Stimulated activated CD4-positive, alpha-beta T cell treated with anti-CD3 and anti-CD28 coated beads, TNF-alpha, amount 100 ng/mL, for 24 hours (primary cell): ENCODE measurements around the gene RHOBTB1.
A peak's percentile ranks its signal among the peaks of the same experiment; 100 is the strongest.

ENCODE experiments used
- DNase-seq, 3 experiments: peaks; one replicate each; pipeline ENCODE4 v3.0.0-alpha.2; 2020; ENCODE audit warnings: low read depth in 3 of 3

RHOBTB1 gene

DNA sequence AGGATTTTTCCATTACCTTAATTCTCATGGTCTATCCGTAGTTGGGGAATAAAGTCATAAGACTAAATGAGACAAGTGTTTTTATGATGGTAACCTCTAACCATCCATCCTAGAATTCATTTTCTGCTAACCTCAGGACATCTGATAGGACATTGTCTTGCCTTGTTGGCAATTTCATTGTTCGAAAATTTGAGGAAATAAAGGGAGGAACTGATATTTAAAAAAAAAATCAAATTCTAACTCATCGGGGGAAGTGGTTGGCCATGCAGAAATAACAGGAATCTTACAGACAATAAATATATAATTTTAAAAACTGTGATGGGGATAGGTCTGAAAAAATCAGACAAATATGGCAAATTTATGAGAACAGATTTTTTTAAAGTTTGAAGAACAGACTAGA, 21.7 kb upstream of the RHOBTB1 start:
- DNase-seq = no peak

DNA sequence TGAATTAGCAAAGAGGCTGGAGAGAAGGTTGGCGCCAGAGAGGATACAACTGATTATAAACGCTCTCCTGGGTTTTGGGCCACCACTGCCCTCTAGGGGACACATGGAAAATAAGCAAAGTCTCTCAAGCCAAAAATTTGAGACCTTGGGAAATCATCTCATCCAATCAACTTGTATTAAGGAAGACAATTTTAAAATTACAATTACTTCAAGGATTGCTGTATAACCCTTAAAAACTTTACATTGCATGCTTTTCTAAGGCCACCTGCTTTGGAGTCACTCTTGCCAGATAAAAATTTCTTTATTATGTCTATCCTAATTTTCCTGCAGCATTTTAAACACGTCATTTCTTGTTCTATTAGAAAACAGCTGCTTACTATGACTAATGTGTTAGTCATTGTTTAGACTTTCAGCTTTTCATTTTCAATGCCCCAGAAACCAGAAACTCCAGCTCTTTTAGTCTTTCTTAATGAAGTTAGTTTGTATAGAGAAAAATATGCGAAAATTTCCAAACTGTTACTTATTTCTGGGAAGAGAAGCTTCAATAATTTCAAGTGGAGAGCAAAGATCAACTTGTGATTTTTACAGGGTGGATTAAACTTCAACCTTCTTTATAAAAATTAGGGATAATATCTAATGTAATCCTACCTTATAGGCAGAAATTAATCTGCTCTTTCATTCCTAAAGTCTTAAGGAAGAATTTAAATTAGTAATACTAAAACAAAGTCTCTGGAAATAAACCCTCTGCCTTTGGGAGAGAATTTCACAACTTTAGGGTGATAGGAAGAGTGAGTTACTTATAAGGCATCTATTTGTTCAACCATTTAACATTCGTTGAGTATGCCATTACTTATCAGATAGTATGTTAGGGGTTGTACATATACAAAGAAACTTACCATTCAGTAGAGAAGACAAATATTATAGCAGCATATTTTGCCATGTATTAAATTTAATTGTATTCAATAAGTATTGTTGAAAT, 20.6 kb upstream of the RHOBTB1 start:
- DNase-seq = peak in 2 of 3 experiments; percentile 15 to 35

DNA sequence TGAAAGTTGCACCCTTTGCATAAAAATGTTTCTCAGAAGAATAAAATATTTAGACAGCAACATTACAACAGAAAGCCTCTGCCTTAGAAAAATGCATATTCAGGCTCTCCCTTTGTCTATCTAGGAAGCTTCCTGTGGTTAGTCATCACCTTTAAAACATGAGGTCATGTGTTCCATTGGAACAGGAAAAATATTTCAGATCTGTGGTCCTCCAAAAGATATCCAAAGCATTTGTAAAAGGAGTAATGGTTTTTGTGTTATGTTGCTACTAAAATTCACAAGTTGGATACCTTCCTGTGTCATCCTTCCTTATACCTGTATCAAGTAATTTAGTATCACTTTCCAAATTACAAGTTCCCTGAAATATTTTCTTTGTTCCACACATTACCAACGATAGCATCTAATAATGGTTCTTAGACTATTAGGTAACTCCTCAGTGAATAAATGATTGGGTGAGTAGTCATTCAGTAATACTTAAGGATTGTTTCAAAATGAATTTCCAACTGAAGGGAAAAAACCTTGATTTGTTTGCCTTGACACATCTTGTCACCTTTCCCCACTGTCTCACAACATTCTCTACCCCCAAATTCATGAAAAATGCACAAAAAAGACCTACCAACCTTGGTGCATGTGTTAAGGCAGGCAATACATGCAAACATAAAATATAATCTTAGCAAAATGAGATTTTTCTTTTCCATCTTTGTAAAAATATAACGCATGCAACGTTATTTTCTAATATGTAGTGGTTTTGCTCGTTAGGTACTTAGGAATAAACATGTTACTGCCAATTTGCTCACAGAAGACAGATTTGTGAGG, 19.7 kb upstream of the RHOBTB1 start:
- DNase-seq = no peak

DNA sequence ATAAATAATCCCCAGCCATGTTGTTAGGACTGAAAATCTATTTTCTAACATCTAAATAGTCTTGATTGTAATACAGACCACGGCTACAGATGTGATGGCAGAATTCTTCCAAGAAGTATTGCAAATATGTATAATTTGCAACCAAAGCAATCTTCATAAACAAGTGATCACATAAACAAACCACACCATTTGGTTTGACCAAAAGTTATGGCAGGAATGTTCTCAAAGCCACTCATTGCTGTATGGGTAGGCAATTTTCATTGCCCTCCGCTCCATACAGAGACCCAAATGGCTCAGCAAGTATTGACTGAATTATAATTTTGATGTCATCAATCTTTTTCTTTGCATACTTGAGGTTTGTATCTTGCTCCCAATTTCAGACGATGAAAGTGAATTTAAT, 19.0 kb upstream of the RHOBTB1 start:
- DNase-seq = no peak

DNA sequence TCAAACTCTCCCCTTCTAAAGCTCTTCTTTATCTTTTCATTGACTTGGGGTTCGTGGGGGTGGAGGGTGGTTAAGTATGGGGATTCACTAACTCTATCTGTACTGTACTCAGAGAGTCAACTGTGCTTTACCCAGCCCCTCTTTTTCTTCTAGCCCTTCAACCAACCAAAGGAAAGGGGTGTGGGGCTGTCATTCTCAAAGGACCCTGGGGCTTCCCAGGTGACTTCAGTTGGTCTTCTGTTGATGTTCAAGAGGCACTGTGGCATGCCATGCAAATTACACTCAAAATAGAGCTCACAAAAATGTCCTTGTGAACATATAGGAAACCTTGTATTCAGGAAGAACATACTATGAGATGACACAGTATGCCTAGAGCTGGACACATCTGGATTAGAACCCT, 16.9 kb upstream of the RHOBTB1 start:
- DNase-seq = no peak

DNA sequence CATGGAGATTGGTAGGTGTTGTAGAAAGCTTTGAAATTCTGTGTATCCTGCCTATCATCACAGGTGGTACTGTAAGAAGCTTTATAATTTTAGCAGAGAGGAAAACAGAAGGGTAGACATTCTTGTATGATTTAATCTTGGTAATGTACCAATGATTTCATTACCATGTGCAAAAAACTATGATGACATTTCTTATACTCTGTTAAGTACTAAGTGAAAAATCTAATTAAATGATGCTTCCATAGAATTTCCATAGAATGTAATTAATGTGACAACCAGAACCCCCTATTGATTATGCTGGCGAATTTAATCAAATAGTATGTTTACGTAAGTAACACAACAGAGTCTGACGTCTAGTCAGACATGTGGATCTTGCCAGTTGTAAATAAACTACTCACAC, 16.0 kb upstream of the RHOBTB1 start:
- DNase-seq = no peak

DNA sequence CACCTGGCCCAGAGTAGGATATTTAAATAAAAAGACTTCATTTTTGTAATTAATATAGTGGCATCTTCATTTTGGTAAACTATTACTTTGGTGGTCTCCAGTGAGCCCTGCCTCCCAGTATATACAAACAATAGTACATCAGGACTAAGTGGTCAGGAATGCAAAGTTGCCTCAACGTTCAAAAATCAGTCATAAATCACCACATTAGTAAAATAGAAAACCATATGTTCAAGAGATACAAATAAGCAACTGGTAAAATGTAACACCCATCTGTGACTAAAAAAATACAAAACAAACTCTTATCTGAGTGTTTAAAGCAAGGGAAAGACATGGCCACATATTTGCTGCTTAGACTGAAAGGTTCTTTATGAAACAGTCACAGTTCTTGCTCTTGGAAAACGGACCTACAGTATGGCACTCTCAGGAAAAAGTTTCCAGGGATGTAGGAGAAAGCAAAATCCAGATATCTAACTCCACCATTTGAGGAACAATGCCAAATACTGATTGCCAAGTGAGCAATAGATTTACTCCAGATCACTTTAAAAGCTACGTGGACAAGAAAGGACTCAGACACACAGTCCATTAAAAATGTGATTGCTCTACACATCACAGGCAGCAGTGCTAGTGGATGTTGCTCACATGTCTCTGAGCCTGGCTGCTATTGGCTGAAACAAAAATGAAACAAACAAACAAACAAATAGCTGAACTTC, 15.1 kb upstream of the RHOBTB1 start:
- DNase-seq = no peak

DNA sequence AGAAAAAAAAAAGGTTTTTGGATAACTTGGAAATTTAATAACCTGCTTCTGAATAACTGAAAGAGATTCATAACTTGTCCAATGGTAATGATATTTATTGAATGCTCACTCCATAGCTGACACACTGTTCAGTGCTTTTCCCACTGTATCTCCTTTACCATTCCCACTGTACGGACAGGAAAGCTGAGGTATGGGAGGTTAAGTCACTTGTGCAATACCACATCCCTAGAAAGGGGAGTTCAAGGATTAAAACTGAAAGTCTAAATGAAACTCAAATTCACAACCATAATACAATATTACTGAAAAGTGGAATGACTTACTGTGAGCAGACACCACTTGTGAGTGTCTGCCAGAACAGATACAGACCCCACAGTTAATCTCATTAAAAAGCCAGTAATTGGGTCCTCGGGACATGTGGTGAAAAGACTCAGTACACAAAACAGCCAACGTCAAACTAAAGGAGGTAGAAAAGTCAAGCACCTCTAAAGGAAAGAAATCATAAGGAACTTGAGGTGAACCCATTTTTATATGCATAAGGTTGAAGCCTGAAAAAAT, 13.8 kb upstream of the RHOBTB1 start:
- no peak for DNase-seq

DNA sequence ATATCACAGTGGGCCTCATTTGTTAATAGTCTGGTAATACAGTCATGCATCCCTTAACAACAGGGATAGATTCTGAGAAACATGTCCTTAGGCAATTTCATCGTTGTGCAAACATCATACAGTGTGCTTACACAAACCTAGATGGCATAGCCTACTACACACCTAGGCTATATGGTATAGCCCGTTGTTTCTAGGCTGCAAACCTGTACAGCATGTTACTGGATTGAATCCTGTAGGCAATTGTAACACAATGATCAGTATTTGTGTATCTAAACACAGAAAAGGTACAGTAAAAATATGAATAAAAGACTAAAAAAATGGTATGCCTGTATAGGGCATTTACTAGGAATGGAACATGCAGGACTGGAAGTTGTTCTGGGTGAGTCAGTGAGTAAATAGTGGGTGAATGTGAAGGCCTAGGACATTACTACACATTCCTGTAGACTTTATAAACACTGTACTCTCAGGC, 12.0 kb upstream of the RHOBTB1 start:
- DNase-seq = no peak

DNA sequence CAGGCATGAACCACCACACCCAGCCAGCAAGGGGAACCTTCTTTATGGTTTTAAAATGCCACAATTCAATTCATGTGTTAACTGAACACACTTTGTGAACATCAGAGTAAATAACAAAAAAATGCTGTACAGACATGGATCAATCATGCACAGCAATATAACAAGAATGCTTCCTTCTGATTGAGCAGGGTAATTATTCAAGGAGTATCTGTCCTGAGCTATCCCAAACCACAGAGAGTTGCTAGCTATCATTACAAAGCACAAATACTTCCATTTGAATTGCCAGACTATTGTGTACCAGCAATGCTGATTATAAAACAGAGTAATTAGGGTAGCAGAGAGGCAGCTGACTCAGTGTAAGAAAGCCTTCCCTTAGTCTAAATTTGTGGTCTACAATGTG, 11.3 kb upstream of the RHOBTB1 start:
- no peak for DNase-seq

DNA sequence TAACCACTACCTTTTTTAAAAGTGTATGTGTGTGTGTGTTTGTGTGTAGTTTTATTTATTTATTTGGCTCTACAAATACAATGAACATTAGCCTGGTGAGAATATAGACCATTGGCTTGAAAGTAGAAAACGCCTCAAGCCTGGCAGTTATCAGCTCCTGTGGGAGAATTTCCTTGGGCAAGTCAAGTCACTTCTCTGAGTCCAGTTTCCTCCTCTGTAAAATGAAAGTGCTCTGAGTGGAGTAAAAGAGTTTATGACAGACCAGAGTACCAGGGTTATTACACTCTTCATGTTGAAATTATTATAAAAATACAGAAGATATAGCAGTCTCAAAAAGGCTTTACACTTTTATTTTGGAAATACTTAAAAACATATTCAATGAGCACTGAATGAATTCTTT, 10.1 kb upstream of the RHOBTB1 start:
- DNase-seq = no peak

DNA sequence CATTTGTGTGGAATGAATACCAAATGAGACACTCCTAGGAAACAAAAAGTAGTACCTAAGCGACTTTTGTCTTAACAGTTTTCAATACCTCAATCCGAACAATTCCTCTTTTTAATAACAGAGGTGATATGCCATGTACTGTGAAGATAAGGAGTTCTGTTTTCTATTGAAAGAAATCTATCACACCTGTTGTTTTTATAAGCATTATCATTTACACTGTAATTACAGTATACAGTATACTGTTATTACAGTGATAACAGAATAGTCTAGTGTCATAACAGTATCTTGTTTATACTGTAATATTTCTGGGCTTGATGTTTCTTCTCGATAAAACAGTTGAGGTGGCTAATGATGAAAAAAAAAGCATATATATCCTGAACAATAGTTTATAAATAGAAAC, 9.4 kb upstream of the RHOBTB1 start:
- no peak for DNase-seq

DNA sequence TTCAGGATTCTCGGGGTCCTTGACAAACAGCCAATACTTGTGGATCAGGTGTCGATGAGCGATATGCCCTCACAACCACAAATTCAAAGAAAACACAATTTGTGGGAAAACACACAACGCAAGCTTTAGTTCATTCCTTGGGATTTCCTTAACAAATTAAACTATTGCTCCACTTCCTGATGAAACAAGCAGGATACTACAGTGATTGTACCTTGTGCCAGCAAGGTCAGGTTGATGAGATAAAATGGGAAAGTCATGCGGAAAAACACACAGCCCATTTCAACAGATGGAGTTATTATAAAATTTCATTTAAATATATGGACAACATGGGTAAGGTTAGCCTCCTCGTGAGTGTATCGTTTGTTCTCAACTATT, 8.8 kb upstream of the RHOBTB1 start:
- no peak for DNase-seq

DNA sequence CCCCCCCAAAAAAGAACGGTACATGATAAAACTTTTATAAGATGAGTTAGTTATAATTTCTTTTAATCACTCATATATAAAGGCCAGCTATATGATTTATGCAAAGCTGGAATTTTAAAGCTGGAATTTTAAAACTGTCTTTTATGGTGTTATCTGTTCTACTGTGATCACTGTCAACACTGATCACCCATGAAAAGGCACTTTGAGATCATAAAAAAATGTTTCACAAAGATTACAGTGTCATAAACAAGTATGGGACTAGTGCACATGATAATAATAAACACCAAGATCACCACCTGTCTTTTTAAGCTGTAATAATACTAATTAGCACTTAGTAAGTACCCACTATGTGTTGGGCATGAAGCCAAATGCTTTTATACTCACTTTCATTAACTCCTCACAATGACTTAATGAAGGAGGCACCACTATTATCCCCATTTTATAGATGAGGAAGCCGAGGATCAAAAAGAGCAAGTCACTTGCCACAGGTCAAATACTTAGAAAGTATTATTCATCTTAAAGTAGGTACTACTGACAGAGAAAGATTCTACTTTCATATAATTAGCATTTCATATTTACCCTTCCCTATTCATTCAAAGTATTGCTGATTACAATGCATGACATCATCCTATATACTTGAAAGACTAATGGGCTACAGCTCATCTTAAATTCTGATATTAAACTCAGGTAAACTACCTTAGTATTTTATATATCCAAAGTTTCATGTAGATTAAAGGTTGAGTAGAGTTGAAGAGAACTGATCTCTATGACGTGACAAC, 8.3 kb upstream of the RHOBTB1 start:
- DNase-seq = no peak

DNA sequence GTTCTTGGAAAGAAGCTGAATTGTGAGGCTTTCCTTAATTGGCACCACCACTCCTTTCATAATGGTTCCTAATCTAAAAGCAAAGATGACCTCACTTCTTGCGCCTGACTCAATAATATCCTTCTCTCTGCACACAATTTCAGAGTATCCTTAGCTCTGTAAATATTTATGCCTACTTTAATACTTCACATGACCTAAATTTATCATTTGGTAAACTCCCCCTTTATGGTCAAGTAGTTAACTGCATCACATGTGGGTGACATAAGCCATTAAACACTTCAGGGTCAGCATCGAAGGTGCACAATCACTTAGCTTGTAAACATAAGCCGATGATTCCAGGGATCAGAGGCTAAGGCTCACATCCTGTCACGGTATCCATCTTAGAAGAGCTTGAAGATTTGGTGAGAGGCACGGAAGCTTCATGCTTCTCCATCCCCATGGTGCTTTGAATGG, 7.3 kb upstream of the RHOBTB1 start:
- no peak for DNase-seq

DNA sequence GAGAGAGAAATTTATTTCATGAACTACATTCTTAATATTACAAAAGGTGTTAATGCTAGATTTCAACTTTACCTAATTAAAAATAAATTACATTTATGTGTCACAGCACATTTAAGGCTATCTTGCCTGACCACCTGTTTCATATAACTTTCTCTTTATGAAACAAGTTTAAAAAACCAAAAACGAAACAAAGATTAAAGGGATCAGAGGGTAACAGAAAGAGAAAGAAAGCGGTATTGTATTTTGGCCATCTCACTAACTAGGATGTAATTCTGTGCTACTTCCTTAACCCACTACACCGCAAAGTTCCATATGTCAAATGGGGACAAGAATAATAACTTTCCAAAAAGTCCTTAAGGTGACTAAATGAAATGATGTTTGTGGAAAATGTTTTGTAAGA, 6.3 kb upstream of the RHOBTB1 start:
- no peak for DNase-seq

DNA sequence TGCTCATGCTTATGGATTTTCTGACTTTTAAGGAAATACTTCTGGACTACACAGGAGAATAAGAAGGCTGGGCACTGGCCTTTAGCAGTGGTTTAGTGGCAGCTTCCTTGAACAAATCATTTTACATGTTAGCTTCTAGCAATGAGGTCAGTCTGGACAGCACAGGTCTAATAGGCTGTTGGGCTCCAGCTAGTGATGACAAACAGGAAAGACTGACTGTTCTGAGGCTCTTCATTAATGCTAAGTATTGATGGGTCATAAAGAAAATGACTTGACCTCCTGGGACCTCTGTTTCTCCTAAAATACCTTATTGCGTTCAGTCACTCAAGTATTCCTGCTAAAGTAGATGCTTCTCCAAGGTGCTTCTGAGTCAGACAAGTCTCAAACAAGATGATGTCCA, 4.9 kb upstream of the RHOBTB1 start:
- DNase-seq = no peak

DNA sequence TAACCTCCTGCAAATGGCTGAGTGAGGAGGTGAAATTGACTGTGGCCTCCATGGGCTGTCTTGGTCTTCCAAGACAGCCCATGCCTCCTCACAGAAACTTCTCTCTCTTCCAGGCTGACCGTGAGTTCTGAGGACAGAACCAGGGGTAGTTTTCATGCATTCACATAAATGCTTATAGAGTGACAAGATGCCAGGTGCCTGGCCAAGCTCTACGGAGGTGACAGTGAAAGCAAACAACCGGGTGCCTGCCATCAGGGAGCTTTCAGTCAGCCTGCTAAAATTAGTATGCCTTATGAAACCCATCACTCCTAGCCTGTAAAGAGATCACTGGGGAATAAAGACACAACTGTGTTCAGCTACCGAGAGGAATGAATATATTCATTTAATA, 919 bp upstream of the RHOBTB1 start:
- no peak for DNase-seq

DNA sequence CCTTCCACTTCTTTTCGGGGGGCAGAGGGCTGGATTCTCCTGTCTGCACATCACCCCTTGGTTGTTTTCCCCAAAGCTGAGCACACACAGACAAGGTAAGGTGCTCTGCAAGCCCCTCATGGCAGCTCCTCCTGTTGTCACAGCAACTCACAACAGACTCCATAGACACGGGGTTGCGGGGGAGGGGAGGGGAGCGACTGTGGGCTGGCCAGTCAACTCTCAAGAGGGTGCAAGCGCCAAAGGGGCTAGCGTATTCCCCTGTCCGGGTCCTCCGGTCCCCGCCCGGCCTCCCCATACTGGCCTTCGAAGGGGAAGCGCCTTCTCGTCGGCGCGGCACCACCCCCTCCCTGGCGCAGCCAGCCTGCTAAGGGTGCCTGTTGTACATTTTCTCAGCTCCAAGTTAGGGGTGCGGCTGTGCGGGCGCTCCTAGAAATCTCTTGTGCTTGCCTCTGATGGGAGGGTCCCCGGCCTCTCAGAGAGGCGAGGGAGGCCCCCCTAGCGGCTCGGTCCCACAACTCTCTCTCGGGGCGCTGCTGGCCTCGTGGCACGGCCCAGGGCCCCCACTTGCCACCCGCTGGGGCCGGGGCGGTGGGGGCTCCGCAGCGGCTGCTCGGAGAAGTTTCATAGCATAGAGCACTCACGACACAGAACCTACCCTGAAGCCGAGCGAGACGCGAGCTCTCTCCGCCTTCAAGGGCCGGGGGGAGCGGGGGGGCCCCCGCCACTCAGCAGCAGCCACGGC, 498 bp downstream of the RHOBTB1 start:
- peak in 1 of 3 experiments; percentile 5 for DNase-seq

DNA sequence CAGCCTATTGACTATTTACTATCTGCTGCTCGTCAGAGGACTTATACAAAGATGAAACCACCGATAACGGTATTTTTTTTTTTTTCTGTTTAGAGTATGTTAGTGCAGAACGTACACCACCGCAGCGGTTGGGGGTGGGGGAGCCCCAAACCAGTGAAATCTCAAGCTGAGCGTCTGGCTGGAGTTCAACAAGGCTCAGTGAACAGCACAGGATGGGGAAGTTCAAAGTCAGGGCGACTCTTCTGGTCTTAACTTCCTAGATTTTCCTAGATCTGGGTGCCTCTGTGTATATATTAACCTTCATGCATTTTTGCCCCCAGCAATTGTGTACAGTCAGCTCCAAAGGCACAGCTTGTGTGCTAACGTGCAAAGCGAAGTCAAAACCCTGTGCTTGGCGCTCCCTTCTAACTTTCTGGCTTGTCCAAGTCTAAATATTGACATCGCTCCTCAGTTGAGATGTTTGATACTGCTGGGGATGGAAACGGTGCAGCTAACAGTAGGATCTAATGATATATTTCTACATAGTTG, 1.1 kb downstream of the RHOBTB1 start:
- DNase-seq = peak in 1 of 3 experiments; percentile 24
